Heart right ventricle (tissue), 16 donors: ENCODE results near the gene BNIP3. TPM values are rescaled to one million over a fixed set of nuclear protein-coding genes. Genes with fewer than 3 reads are reported as not detected.

Source experiments
- ATAC-seq, 8 donors: fragments of 200-7000 bp; cut with Tn5 transposase; one replicate each; pipeline ENCODE4 v1.9.1; 2020; ENCODE audit warnings: mild to moderate bottlenecking in 8 of 8, moderate library complexity in 8 of 8, moderate number of reproducible peaks in 1 of 8
- DNase-seq, 2 donors: peaks; one replicate each; pipeline ENCODE4 v3.0.0-alpha.2; 2020
- H3K27ac ChIP-seq, 10 donors: fragments of 200-600 bp; sonication (generic) in 2 of 10; one replicate each; pipeline versions ENCODE4 v1.5.0 to v1.8.0; 2020 to 2022; ENCODE audit warnings: mild to moderate bottlenecking in 3 of 10
- H3K27me3 ChIP-seq, 7 donors: fragments of 200-600 bp; one replicate each; pipeline ENCODE4 v1.8.0; 2021 to 2022; ENCODE audit warnings: mild to moderate bottlenecking in 2 of 7
- H3K36me3 ChIP-seq, 9 donors: fragments of 200-600 bp; sonication (generic) in 1 of 9; one replicate each; pipeline versions ENCODE4 v1.5.0 to v1.8.0; 2020 to 2022; ENCODE audit warnings: mild to moderate bottlenecking in 2 of 9
- H3K4me1 ChIP-seq, 9 donors: fragments of 200-600 bp; sonication (generic) in 1 of 9; one replicate each; pipeline versions ENCODE4 v1.5.0 to v1.8.0; 2020 to 2022; ENCODE audit warnings: mild to moderate bottlenecking in 4 of 9
- H3K4me3 ChIP-seq, 10 donors: fragments of 200-600 bp; sonication (generic) in 2 of 10; one replicate each; pipeline versions ENCODE4 v1.5.0 to v1.8.0; 2020 to 2022; ENCODE audit warnings: mild to moderate bottlenecking in 7 of 10, moderate library complexity in 2 of 10
- H3K9me3 ChIP-seq, 11 donors: fragments of 200-600 bp in 10 of 11; sonication (generic) in 2 of 11; one replicate each; pipeline versions ENCODE4 v1.5.0 to v1.8.0; 2013 to 2022; ENCODE audit warnings: mild to moderate bottlenecking in 2 of 11, control low read depth in 1 of 11, moderate library complexity in 1 of 11
- CTCF ChIP-seq, 9 donors: fragments of 200-600 bp; sonication (generic) in 2 of 9; IDR thresholded peaks; one replicate each; pipeline versions ENCODE4 v1.5.0 to v1.8.0; 2021 to 2022; ENCODE audit warnings: antibody characterized with exemption in 9 of 9, mild to moderate bottlenecking in 5 of 9, moderate library complexity in 1 of 9
- WGBS, 2 donors: extraction: QIAGEN DNeasy Blood & Tissue Kit; methylation state at CpG; one replicate each; pipeline ENCODE4 v1.1.7; 2013; ENCODE audit warnings: inconsistent platforms in 1 of 2; 5-methylcytosine and 5-hydroxymethylcytosine counted together
- intact Hi-C, 10 donors: fragments of 100-400 bp; cut with DNase I; formaldehyde crosslinking; loops; one replicate each; pipeline versions ENCODE4 v1.11.1 to v1.14.2; 2022
- polyA plus RNA-seq, 2 donors: library from polyadenylated mRNA; stranded (reverse); fragments of 200-250 nt; gene quantifications; one replicate each; pipeline ENCODE4 v1.2.3, GENCODE V29; 2013
- total RNA-seq, 10 donors: library from RNA; stranded (reverse); fragmentation: NEBNext Ultra II Directional in 3 of 10; extraction: Animal tissue kit (Norgen Biotek cat#: 25700) in 3 of 10; gene quantifications; one replicate each; pipeline versions ENCODE4 v1.2.1 to v1.2.4, GENCODE V29; 2021 to 2023
- donor health status: Arrhythmogenic right ventricular cardiomyopathy.
- donor health status: ischemic (EF 13 %, LVEDD 7.1; RV severe dilation, severe dysfunction).
- donor health status: healthy with polysubstance abuse.
- donor health status: DM: no; HTN: yes; CAD: no.
- donor health status: DM: no; HTN: no; CAD: no.
- donor health status: ischemic (EF 25% LVEDD 6.9; RV normal size, moderate dysfunction).
- donor health status: ischemic (EF 25% LVEDD 5.7; RV mildly dilated, moderate dysfunction).
- donor health status: healthy.
- donor health status: DM: yes; HTN: yes; CAD: no.
- donor health status: Ischemic cardiomyopathy.
- donor health status: ischemic (EF 35%, LVEDD 5.7; RV mildly dilated, moderate dysfunction).
- donor health status: nonischemic (EF 11% LVEDD 7.7; RV severe dilation, severe dysfunction).
- donor health status: DM: yes; HTN: yes; CAD: no.
- donor health status: PGD.
- donor health status: ischemic (EF 29% LVEDD 5.4; RV normal size, mild dysfunction).
- donor health status: nonischemic (EF 23%, LVEDD 6.1; RV moderate dilation, normal function).

Gene BNIP3
- total and polyA plus RNA-seq, 12 donors: 34.6 to 211 (median 148) TPM

GRCh38 chr10:131998845-131999681 lies 17.3 kb upstream of the BNIP3 start:
- no peak for ATAC-seq
- intact Hi-C loops: no loop called here
- H3K27ac ChIP-seq: peak overlapping the region in 5 of 10 donors; percentile 61 to 78 (median 74)
- no peak for DNase-seq
- H3K36me3 ChIP-seq: no peaks in the 10 kb centered on the region
- peaks cover 14 to 42% (median 25%) of the 10 kb centered on the region in 9 donors for H3K4me1 ChIP-seq
- H3K4me3 ChIP-seq: no peak overlapping the region
- H3K27me3 ChIP-seq: no peaks in the 10 kb centered on the region
- WGBS, 2 donors: 89 to 91% methylated on average over 18 of the region's 18 CpGs
- TF ChIP-seq CTCF (IDR thresholded peaks at IDR 0.05): no peak
- H3K9me3 ChIP-seq: no peaks in the 10 kb centered on the region

GRCh38 chr10:131998050-131998844 lies 16.5 kb upstream of the BNIP3 start:
- Histone ChIP-seq H3K9me3 (no peaks in the 10 kb centered on the region), H3K4me1 (peaks cover 14 to 45% (median 28%) of the 10 kb centered on the region in 9 donors), H3K36me3 (no peaks in the 10 kb centered on the region), H3K27me3 (no peaks in the 10 kb centered on the region), H3K4me3 (peak overlapping the region in 1 of 10 donors; percentile 1), H3K27ac (peak overlapping the region; percentile 42 to 82 (median 71))
- TF ChIP-seq CTCF (IDR thresholded peaks at IDR 0.05): no peak
- DNase-seq: no peak
- 64 to 67% methylated on average over 15 of the region's 15 CpGs for WGBS, 2 donors
- intact Hi-C loops: no loop called here
- no peak for ATAC-seq

GRCh38 chr10:131997366-131998049 lies 15.8 kb upstream of the BNIP3 start:
- intact Hi-C loops: no loop called here
- peak overlapping the region; percentile 42 to 82 (median 71) for H3K27ac ChIP-seq
- H3K4me3 ChIP-seq: peak overlapping the region in 1 of 10 donors; percentile 1
- H3K9me3 ChIP-seq: no peaks in the 10 kb centered on the region
- ATAC-seq: peak in 7 of 8 donors; percentile 48 to 79 (median 65)
- peaks cover 14 to 45% (median 28%) of the 10 kb centered on the region in 9 donors for H3K4me1 ChIP-seq
- no peaks in the 10 kb centered on the region for H3K36me3 ChIP-seq
- TF ChIP-seq CTCF (IDR thresholded peaks at IDR 0.05): no peak
- WGBS, 2 donors: 25 to 26% methylated on average over 13 of the region's 13 CpGs
- no peaks in the 10 kb centered on the region for H3K27me3 ChIP-seq
- peak; percentile 37 to 59 for DNase-seq
